HG03097 (cell line): Measurements from ENCODE around the gene ZBTB46.

Experiments used
- ATAC-seq: cut with Tn5 transposase; IDR thresholded peaks from one replicate; pipeline ENCODE4 v1.9.1; 2021; ENCODE audit not compliant: unreplicated experiment, low FRiP score

The ZBTB46 gene

DNA sequence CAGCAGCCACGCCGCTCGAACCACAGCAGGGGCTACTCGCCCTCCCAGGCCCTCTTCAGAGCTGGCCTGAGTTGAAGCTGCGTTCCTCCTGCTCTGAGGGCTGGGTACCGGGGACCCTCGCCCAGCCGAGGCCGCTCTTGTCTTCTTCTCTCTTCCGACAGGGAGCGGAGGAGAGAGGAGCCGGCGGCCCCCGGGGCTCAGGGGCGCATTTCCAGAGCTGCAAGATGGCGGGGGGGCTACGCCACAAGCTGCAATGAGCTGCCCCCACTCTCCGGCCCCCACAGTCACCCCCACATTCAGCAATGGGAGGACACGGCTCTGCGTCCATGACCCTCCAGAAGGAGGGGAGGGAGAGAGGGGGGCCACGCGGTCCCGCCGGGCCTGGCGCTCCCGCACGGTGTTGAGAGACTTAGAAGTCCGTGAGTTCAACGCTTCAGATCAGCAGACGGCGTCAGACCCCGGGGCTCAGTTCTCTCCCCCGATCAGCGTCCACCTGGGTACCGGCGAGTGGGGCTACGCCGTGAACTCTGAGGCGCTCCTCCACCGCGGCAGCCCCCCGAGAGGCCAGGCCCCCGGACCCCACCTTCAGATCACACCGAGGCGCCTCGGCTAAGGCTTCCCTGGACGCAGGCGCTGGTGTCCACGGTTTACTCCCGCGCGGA lies 59.9 kb downstream of the ZBTB46 start:
- ATAC-seq: no peak

DNA sequence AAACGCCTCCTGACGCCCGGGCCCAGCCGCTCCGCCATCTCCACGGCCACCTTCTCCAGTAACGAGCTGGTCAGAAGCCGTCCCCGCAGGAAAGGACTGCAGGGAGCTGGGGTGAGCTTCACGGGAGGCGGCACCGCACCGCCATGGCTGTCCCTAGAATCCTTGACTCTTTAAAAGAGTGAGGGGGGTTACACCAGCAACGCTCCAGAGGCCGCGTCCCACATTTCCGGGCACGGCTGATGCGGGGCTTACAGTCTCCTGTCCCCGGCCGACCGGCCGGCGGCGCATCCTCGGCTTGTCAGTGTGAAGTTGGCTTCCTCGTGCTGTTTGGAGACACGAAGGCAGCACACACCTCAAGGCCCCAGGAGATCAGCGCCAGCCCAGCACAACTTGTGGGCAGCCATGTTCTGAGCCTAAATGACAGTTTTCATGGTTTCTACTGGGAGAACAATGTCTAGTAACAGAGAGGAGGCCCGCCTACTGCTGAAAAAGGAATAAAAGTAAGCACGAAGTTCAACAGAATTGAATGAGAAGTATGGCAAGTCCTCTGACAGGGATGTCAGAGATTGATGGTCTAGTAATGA lies 61.1 kb downstream of the ZBTB46 start:
- no peak for ATAC-seq

DNA sequence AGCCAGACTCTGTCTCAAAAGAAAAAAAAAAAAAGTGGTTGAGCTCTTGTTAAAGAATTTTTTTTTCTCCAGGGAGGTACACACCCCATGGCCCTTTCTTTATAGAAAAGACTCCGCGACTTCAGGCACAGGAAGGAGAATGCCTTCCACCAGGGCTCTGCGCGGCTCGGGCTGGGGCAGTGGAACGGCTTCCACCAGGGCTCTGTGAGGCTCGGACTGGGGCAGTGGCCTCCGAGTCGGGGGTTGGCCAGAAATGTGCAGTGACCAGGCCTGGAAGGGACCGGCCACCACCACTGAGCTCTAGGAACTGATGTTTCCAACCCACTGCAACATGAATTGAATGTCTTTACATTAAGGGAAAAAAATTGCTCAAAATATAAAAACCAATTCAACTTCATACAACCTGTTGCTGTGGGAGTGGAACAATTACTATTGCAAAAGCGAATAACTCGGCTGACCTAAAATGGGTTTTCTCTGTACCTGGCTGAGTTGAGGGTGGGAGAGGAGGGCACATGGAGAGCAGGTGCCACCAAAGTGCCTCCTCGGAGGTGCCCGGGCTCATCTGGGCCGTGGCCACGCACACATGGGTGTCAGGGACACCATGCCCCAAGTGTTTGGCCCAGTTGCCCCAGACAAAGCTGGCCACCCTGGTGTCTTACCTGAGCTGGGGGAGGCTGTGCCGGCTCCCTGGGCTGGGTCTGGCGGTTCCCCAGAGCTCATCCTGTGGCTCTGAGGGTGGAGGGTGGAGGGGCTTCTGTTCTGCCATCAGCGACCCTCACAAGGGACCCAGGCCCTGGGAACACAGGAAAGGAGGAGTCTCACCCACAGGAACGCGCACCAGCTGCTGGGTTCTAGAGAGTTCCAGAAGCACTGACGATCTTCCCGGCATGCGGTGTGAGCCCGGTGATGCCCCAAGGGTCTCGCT lies 62.2 kb downstream of the ZBTB46 start:
- ATAC-seq: no peak

DNA sequence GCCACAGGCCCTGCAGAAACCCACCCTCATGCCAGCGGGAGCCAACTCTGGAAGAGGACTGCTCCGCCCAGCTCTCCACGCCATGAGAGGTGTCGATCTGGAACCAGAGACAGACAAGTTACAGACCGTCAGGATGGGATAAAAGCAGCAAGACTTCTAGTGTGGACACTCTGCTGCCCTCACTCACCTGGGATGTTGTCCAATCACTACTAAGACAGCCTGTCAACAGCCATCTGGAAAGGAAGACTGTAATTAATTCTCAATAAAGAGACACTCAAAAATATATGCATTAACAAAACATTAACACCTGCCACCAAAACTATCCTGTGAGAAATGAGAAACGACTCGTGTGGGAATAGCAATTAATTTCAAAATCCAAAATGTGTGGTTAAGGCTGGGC lies 63.2 kb downstream of the ZBTB46 start:
- ATAC-seq: no peak

DNA sequence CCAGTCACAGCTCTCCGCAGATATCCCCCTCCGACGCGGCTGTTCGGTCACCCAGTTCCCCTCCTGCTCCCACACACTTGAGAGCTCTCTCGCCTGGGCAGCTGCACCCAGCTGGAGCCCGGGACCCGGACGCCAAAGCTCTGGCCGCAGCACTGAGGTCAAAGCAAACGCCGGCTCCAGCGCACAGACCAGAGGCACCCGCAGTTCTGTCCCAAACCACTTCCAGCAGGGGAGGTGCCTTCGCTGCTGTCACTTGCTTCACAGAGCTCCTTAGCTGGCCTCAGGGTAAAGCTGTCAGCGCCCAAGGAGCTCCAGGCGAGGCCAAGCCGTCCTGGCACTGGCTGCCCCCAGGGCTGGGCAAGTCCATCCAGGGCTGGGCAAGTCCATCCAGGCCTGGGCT lies 63.6 kb downstream of the ZBTB46 start:
- ATAC-seq: no peak

DNA sequence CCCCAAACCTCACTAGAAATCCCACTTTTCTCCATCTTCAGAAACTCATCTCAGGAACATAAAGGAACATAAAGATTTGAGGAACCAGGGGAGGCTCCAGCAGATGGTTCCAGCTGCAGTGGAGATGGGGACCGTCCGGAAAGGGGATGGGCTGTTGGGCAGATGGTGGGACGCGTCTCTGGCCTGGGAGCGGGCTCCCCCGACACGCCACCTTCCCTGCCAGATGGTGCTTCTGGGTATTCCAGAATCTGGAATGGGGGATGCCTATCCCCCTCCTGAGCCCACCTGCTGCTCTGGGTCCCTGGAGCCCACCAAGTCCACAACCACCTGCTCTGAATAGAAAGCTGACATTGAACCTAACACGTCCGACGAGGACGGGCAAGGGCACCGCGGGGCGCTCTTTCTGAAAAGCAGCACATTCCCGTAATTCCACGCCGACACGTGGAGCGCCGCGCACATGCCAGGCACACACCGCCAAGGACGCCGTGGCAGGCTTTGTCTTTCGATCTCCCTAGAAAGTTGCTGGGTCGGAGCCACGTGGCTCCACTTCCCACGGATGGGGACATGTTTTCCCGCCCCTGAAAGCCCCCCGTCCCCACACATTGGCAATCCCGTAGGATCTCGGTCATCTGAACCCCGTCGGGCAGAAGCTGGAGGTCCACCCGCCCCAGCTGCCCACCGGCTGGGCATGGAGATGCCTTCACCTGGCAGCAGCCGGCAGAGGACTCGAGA lies 64.2 kb downstream of the ZBTB46 start:
- ATAC-seq: no peak

DNA sequence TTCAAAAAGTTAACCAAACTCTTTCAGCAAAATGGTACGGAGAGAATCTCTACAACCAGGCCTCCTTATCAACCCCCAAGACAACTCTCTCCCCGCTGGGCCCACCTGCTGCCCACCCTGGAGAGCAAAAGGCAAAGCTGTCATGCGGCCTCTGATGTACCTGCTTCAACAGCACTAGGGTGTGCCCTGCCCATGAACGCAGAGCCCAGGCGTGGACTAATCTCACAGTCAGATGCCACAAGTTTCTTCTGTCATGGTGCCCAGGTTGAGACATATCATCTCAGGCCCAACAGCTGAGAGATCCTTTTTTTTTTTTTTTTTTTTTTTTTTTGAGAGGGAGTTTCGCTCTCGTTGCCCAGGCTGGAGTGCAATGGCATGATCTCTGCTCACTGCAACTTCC lies 65.2 kb downstream of the ZBTB46 start:
- ATAC-seq: no peak

DNA sequence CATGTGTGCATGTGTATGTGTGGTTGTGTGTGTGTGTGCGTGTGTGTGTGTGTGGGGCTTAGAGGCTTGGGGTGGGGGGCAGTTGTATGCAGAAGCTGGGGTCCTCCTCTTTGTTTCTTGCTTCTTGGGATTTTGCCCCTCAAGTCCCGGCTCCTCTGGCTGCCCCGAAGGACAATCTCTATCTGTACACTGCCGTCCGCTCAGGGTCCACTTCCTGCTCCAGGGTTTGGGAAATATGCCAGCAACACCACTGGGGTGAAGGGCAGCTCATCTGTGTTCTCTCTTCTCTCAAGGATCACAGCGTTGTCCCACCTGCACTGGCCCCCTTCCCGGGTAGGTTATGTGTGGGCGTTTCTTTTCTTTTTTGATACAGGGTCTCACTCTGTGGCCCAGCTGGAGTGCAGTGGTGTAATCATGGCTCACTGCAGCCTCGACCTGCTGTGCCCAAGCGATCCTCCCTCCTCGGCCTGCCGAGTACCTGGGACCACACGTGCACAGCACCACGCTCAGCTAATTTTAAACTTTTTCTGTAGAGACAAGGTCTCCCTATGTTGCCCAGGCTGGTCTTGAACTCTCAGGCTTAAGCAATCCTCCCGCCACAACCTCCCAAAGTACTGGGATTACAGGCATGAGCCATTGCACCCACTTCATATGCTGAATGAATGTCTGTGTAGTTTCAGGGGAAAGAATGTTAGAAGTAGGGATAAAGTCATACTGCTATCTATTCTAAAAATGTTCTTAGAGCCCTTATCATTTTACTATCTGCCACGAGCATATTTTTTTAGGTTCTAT lies 65.8 kb downstream of the ZBTB46 start:
- no peak for ATAC-seq

DNA sequence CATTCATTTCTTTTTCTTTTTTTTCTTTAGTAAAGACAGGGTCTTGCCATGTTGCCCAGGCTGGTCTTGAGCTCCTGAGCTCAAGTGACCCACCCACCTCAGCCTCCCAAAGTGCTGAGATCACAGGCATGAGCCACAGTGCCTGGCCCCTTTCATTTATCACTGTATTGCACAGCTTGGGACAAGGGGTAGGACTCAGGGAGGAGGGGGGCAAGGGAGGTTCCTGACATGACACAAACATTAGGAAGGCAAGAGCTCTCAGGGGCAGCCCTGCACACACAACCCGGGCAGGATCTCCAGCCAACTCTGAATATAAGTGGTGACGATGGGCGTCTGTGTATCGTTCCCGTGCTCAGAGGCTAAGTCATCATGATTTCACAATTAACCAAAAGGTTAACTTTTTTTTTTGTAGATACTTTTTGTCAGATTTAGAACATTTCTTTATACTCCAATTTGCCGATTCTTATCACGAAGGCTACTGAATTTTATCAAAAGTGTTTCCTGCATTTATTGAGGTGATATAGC lies 71.6 kb downstream of the ZBTB46 start:
- ATAC-seq: no peak

DNA sequence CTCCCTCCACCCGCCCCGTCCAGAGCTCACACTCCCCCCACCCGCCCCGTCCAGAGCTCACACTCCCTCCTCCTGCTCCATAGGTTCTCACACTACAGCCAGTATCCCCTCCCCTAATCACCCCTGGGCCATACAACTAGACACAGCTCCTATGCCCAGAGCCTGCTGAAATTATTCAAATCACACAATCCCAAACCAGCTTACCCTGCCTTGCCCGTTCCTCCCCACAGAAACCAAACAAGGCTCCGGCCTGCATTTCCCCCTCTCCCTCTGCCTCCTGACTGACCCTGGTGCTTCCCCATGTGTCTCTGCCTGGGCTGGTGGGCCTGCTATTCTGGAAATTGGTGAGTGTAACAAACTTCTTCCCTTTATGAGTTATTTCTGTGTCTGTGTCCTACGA lies 72.9 kb downstream of the ZBTB46 start:
- ATAC-seq: no peak

DNA sequence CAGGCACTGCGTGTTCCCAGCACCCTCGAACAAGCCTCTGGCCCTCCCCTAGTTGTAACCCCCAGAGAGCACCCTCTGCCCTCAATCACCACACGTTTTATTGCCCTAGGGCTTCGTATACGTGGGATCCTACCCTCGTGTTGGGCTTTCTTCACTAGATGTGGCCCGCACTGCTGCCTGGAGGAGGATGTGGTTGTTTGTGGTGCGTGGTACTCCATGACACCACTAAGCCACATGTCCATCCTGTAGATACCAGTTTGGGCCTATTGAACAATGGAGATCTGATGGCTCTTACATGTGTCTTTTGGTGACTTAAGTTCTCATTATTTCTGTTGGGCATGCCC lies 74.4 kb downstream of the ZBTB46 start:
- ATAC-seq: no peak

DNA sequence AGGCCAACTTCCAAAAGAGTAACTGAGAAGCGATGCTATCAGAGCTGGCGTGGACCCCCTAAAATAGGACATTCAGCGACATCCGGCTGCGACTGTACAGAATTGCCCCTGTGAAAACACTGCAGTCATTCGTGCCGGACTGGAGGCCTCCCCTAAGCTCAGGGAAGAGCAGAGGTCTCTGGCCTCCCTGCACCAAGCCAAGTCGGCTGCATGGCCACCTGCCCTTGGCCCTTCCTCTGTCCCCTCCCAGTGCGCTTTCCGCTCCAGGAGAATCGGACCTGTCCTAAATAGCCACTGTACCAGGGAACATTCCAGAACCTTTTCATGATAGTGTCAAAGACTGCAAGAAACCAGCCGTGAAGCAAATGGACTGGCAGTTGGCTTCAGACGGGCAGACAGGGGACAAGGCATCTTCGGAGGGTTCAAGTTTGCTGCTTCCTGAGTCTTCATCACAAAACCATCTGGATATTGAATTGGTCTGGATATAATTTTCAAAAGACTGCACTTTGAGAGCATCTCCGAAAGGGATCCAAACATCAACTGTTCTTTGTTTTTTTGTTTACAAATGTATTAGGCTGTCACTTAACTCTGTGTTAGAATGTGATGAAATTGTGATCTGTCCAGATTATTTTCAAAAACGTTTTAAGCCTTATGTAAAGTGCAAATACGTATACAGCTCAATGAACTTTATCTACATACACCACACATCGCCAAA lies 75.0 kb downstream of the ZBTB46 start:
- no peak for ATAC-seq

DNA sequence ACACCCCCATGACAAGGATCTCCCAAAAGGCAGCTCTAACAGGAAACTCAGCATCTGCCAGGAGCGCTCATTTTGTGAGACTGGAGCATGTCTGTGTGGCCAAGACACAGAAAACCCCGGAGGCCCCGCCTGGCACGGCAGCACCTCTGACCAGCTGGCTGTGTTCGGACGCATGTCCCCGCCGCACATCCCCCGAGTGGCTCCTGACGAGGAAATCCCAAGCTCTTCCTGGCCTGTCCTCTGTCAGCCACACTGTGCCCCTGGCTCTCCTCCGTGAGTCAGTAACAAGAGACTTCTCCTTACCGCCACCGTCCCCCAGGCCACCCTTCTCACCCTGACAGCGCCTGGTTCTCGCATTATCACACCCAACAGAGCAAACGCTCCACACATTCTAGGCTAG lies 77.1 kb downstream of the ZBTB46 start:
- no peak for ATAC-seq

DNA sequence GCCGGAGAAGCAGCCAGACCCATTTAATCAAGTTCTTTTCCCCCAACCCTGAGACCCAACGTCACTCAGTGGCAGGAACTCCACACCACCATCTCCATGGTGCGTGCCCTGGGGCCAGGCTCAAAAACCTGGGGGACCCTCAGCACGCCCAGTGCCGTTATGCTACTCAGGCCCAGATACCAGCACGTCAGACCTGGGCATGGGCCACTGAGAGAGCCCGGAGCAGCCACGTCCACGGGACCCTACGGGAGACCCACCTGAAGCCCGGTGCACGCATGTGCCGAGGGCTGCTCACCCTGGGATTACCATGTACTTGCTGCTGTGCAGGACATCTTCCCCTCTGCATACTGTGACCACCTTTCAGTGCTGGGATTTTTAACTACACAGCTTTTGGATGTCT lies 77.7 kb downstream of the ZBTB46 start:
- ATAC-seq: no peak

DNA sequence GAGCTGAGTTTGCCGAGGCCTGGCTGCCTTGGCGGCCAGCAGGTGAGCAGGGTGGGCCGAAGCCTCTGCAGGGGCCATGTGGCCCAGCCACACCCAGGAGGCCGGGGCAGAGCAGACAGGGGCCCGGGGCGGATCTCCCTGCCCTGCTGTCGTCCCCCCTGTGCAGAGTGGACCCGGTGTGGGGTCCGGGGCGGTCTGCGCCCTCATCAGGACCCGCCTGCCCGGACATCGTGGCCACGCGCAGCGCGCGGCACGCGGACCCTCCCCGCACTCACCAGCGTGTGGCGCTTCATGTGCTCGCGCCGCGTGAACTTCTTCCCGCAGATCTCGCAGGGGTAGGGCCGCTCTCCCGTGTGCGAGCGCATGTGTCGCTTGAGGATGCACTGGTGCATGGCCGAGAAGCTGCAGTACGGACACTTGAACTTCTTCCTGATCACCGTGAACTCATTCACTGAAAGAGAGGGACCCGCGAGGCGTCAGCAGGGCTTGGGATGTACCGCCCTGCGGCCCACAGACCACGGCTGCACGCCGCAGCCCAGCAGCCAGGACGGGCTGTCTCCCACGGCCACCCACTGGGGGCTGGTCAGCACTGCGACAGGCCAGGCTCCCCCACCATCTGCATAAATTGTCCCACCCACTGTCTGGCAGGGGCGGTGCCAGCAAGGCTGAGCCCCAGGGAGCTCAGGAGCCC lies 78.5 kb downstream of the ZBTB46 start:
- no peak for ATAC-seq

DNA sequence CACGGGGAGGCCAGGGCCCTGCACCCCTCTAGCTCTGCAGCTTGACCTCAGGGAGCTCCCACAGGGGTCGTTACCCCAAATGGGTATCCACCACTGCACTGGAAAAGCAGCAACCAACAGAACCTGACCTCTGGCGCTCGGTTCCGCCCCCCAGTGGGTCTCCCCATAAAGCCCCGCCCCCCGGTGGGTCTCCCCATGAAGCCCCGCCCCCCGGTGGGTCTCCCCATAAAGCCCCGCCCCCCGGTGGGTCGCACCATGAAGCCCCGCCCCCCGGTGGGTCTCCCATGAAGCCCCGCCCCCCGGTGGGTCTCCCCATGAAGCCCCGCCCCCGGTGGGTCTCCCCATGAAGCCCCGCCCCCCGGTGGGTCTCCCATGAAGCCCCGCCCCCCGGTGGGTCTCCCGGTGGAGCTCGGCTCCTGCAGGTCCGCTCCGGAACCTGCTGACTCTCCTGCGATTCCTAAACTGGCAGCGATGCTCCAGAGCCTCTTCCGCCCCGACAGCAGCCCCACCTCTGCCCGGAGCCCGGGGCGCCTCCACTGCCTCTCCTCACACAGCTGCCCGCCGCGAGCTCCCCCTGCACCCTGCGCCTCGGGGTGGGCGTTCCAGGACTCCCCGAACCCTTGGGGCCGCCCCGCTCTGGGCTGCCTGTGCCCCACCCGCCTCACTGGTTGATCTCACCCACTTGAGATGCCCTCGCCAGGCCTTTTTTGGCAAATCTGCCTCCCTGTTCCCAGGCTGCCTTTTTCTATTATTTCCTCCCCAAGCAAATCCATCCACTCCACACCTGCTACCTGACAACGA lies 79.4 kb downstream of the ZBTB46 start:
- ATAC-seq: no peak

DNA sequence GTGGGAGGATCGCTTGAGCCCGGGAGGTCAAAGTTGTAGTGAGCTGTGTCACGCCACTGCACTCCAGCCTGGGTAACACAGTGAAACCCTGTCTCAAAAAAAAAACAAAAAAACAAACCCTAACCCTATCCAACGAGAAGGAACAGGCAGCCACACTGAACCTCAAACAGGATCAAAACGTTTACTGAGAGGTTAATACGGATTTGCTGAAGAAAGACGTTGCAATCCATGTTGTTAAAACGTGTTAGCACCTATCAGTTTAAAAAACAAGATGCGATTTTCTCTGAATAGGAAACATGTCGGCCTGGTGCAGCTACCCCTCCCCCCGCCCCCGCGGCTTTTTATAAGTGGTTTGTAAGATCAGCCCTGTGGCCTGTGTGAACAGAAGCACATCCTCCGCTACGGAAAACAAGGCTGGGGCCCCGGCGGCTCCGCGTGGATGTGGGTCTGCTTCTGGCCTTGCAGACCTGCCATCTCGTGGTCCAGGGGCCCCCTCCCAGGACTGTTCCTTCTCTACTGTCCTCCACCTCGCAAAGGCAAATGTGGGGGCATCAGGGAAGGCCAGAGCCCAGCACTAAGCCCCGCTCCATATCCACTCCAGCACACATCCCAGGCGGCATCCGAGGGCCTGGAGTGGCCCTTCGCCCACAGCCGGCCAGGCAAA lies 80.1 kb downstream of the ZBTB46 start:
- ATAC-seq: no peak
